HepG2 (cell line): ENCODE measurements around the gene RAPGEF5.

Experiments
- IRX3 ChIP-seq: sonication (generic); formaldehyde crosslinking; IDR thresholded peaks from 2 replicates; pipeline ENCODE4 v1.8.1; 2023; ENCODE audit warnings: mild to moderate bottlenecking, low read depth, missing genetic modification reagents, borderline replicate concordance
- TCF7L2 ChIP-seq: IDR thresholded peaks from 2 replicates; pipeline ENCODE4 v1.6.1; 2011; ENCODE audit warnings: mild to moderate bottlenecking, low read depth, low read length, moderate library complexity

DNA sequence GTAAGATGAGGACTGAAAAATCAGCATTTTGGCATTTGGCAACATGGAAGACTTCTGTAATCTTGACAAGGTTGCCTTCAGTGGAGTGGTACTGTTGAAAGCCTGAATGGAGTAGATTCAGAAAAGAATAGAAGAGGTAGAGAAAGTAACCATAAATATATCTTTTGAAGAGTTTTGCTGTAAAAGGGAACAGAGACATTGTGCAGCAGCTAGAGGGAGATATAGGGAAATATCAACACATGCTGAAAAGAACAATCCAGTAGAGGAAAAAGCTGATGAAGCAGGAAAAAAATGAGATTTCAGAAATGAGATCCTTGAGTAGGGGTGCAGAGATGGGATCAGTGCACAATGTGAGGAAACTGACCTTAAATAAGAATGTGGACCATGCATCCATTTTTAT is 60.0 kb downstream of the RAPGEF5 start:
- TF ChIP-seq TCF7L2 (no peak), IRX3 (no peak)
